GM12872 (cell line): Measurements from ENCODE around the gene PHACTR3.

Experiments used
- CTCF ChIP-seq: IDR thresholded peaks from 3 replicates; pipeline ENCODE4 v1.5.1; 2011; ENCODE audit warnings: low read depth, mild to moderate bottlenecking, low read length, moderate library complexity; ENCODE audit not compliant: insufficient read depth

Gene PHACTR3

GRCh38 chr20:59774921-59775686 lies 170.8 kb downstream of the PHACTR3 start:
- no peak for TF ChIP-seq CTCF

- TF ChIP-seq CTCF, result no peak
These were observed 171.3 kb downstream of the PHACTR3 start for GRCh38 chr20:59775687-59776055.

GRCh38 chr20:59776059-59776603 lies 171.8 kb downstream of the PHACTR3 start:
- no peak for TF ChIP-seq CTCF

- TF ChIP-seq CTCF, result no peak
These were observed 172.4 kb downstream of the PHACTR3 start for GRCh38 chr20:59776626-59777330.

GRCh38 chr20:59777331-59777725 lies 173.0 kb downstream of the PHACTR3 start:
- no peak for TF ChIP-seq CTCF

- no peak for TF ChIP-seq CTCF
These were observed 173.7 kb downstream of the PHACTR3 start for GRCh38 chr20:59777814-59778575.

GRCh38 chr20:59778615-59779200 lies 174.4 kb downstream of the PHACTR3 start:
- TF ChIP-seq CTCF, result no peak
